Right kidney (tissue), 1 donor: ENCODE results near the gene GNB1L.
"Not testable (repeated sequence)": the region's sequence is repeated elsewhere in the genome, so short reads cannot be mapped to it uniquely, and the experiment has no call there.

ENCODE experiments used
- DNase-seq: peaks from one replicate; pipeline ENCODE4 v3.0.0-alpha.2; 2016

The GNB1L gene

GRCh38 chr22:19844377-19845053 is 10.2 kb downstream of the GNB1L start:
- no peak for DNase-seq

GRCh38 chr22:19843857-19844376 is 10.8 kb downstream of the GNB1L start:
- no peak for DNase-seq

- peak; percentile 25 for DNase-seq
Observed at GRCh38 chr22:19843107-19843856, 11.4 kb downstream of the GNB1L start.

- DNase-seq = peak; percentile 37
Observed at GRCh38 chr22:19842393-19843106, 12.1 kb downstream of the GNB1L start.

- DNase-seq = no peak
Observed at GRCh38 chr22:19841641-19842392, 12.9 kb downstream of the GNB1L start.

GRCh38 chr22:19840955-19841640 is 13.6 kb downstream of the GNB1L start:
- DNase-seq = no peak

GRCh38 chr22:19840059-19840458 is 14.6 kb downstream of the GNB1L start:
- no peak for DNase-seq

- DNase-seq = no peak
Observed at GRCh38 chr22:19837915-19838314, 16.8 kb downstream of the GNB1L start.

- no peak for DNase-seq
Observed at GRCh38 chr22:19836512-19836911, 18.2 kb downstream of the GNB1L start.

GRCh38 chr22:19834599-19834998 is 20.1 kb downstream of the GNB1L start:
- no peak for DNase-seq

- DNase-seq = not testable (repeated sequence)
Observed at GRCh38 chr22:19833327-19833726, 21.3 kb downstream of the GNB1L start.

GRCh38 chr22:19832476-19833108 is 22.1 kb downstream of the GNB1L start:
- DNase-seq = no peak

GRCh38 chr22:19831979-19832378 is 22.7 kb downstream of the GNB1L start:
- not testable (repeated sequence) for DNase-seq

GRCh38 chr22:19831016-19831415 is 23.7 kb downstream of the GNB1L start:
- DNase-seq = no peak

GRCh38 chr22:19828035-19828401 is 26.7 kb downstream of the GNB1L start:
- no peak for DNase-seq

- no peak for DNase-seq
Observed at GRCh38 chr22:19827341-19828034, 27.2 kb downstream of the GNB1L start.

GRCh38 chr22:19826619-19826950 is 28.1 kb downstream of the GNB1L start:
- DNase-seq = no peak

GRCh38 chr22:19825904-19826618 is 28.6 kb downstream of the GNB1L start:
- no peak for DNase-seq

- DNase-seq = no peak
Observed at GRCh38 chr22:19824926-19825339, 29.7 kb downstream of the GNB1L start.
